Fibroblast of skin of back (primary cell): Measurements from ENCODE around the gene ASB6.

Experiments used
- DNase-seq: peaks from one replicate; pipeline ENCODE4 v3.0.0-alpha.2; 2013

The ASB6 gene

DNA sequence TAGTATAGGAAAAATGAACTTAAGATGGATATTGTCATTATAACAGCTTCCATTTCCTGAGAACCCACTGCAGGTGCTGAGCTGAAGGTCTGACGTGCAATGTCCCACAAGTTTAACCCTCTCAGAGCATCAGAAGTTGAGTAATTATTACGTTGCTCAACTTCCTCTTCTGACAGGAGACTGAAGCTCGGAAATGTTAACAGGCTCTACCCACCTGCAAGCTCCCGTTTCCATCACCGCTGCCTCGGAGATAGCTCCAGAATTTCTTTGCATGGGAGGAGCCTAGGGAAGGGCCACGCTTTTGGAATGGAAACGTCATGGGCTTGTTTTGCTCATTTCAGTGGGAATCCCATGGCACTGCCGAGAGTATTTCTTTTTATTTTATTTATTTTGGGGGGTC lies 17.0 kb downstream of the ASB6 start:
- no peak for DNase-seq

DNA sequence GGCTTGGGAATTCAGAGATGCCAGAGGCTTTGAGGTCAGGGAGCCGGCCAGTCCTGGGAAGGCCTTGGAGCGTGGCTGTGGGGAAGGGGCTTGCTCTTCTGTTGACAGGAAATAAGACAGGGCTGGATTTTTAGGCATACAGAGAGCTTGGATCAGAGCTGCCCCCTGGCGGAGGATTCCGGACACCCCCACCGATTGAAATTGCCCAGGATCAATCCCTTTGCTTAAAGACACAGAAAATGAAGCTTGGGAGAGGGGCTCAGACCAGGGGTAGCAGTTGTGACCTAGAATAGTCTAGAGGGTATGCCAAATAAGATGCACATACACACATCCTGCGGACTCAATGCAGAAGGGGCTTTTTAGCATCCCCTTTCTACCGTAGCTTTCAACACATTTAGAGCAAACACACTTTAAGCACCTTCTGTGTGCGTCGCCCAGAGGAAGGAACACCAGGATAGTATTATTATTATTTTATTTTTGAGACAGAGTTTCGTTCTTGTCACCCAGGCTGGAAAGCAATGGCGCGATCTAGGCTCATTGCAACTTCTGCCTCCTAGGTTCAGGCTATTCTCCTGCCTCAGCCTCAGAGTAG lies 17.7 kb downstream of the ASB6 start:
- peak; percentile 59 for DNase-seq

DNA sequence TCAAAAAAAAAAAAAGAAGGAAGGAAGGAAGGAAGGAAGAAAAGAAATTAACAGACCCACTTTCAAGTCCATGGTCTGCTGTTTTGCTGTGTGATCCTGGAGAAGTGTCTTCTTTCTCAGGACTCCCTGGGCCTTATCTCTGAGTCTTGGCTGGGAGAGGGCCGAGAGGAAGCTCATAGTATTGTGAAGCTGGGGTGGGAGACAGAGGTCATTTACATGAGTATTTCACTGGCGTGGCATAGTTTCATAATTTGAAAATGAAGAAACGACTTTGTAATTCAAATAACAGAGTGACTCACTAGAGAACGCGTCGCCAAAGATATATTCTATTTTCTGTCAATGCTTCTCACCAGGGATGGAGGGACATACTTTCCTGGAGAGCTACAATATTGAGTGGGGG lies 18.6 kb downstream of the ASB6 start:
- peak; percentile 84 for DNase-seq

DNA sequence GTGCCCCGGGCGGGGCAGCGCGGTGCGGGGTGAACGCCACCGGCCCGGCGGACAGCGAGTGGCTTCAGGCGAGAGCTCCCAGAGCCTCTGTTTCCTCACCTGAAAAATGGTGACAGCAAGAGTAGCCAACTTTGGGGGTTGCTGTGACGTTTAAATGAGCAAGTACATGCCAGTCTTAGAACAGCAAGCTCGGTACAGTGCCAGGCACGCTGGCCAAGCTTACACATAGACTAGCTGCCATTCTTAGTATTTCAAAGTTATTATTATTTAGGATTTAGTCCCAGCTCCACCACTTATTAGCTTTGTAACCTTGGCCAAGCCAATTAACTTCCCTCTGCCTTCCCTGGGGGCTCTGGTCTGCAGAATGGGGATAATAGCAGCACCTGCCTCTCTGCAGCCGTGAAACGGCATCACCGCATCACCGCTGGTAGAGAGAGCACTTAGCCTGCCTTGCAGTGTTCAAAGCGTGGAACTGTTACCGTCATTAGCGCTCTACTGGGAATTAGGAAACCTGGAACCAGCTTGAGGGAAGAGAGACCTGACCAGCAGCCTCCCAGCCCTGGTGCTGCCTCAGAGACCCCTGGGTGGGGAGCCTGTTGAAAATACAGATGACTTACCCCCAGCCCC lies 21.2 kb downstream of the ASB6 start, which contains the start of gene C9orf50:
Gene C9orf50 (minus strand): TSS at position 433 of the 627 bp plus-strand sequence. CDS start 527 bp downstream, outside the sequence.
- no peak for DNase-seq

DNA sequence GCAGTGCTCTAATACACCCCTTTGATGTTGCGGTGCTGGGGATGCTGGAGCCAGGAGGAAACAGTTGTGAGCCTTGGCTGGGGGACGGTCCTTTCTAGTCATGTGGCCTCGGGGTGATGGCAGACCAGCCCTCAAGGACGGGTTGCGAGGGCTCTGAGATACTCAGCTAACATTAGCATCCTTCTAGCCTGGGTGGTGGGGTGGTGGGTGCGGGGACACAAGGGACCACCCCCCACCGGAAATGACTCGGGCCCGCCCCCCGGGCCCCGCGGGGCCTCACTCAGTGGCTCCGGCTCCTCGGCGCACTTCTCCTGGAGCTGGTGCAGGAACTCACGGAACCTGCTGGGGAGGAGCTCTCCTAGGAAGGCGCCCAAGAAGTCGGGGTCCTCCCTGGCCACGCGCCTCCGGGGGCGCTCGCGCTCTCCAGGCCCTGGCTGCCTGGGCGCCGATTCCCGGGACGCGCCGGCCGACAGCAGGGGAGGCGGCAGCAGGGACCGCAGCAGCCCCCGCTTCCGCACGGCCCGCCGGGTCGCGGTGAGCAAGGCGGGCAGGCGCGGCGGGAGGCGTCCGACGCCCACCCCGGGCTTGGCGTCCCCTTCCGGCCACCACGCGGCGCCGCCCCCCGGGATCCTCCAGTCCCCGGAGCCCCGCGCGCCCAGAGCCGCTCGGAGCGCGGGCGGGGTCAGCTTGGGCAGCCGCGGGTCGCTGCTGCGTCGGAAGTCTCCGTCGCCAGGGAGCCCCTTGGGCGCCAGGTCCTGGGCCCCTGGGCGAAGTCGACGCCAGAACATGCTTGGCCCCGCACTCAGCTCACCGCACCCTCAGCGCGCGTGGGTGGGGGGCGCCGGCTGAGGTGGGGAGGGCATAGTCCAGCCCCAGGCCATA lies 21.9 kb downstream of the ASB6 start:
- DNase-seq: no peak

DNA sequence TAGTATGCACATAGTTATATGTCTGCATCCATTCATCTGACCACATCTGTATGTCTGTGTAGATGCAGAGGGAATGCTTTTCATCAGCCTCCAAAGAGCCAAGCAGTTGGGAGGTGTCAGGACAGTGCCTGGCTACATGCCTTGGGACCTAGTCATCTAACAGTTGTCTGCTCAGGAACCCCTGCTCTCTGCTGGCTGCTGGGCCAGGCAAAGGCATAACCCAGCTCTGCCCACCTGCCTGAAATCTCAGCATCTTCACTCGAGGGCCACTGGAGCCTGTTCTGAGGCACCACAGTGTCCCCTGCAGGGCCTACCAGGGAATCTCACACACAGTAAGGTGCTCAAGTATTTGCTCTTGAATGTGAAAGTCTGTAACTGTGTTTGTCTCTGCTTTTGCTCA lies 24.8 kb downstream of the ASB6 start:
- DNase-seq: peak; percentile 78

DNA sequence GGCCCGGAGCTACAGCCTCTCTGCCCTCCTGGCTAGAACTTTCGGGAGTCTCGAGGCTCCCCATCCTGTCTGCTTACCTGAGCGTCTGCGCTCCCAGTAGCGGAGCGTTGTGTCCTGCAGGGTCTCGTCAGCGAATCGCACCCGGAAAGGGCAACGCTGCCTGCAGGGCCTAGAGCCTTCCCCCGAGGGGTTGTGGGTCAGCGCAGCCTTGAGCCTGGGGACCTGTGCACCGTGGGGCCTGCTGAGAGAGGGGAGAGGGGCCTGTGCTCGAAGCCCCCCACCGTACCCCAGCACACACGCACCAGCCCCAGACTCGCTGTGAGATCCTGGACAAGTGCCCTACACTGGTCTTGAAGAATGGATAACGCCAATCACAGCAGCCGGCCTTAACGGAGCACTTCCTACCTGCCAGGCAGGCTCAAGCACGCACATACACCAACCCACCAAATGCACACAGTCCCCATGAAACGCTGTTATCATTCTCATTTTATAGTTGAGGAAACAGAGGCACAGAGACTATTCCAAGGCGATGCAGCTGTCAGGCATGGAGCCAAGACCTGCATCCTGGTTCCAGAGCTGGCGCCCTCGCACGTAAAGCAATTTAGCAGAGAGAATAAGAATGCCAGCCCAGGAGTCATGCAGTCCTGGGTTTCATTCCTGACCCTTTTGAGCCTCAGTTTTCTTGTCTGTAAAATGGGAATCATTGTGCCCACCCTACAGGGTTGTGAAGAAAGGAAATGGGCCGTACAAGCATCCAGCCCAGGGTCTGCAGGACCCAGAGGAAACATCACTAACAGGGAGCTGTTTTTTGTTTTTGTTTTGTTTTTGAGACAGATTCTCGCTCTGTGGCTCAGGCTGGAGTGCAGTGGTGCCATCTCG lies 26.3 kb downstream of the ASB6 start:
- no peak for DNase-seq

DNA sequence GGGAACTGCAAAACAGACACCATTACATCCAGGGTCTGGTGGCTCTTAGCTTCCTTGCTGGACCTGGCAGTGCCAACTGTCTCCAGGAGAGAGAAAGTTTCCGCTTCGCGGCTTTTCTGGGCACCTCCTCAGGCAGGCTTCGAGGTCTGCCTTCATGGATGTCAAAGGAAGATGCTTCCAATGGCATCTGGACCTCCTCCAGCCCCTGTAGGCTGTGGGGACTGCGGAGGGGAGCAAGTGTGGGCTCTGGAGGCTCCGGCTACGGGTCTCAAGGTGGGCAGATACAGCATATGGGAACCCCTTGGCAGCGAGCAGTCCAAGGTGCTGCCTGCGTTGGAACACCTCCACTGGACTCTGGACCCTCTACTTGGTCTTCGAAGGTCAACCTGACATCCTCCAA lies 27.0 kb downstream of the ASB6 start:
- DNase-seq: no peak

DNA sequence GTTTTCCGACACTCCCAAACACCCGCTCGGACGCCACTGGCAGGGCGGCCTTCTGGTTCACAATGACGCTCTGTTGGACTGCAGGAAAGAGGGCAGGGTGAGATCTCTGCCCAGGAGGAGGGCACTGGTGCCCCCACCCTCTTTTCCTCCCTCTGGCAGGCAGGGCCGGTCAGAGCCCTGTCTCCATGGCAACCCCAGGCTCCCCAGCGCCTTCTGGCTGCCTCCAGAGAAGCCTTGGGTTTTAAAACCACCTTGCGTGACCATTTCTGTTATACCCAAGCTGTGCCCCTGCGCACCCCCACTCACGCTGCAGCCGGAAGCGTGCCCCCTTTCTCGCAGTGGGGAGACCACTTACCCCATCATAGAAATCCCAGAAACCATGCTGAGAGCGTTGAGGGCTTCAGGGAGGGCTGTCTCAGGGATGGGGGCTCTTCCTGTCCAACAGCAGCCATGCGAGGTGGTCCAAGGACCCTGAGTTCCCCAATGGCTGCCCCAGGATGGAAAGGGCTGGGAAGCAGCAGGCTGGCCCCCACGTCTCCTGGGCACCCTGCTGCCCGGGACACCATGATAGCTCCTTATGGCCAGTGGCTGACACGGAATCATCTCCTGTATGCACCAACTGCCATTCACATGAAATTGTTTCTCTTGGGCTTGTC lies 28.3 kb downstream of the ASB6 start:
- DNase-seq: no peak

DNA sequence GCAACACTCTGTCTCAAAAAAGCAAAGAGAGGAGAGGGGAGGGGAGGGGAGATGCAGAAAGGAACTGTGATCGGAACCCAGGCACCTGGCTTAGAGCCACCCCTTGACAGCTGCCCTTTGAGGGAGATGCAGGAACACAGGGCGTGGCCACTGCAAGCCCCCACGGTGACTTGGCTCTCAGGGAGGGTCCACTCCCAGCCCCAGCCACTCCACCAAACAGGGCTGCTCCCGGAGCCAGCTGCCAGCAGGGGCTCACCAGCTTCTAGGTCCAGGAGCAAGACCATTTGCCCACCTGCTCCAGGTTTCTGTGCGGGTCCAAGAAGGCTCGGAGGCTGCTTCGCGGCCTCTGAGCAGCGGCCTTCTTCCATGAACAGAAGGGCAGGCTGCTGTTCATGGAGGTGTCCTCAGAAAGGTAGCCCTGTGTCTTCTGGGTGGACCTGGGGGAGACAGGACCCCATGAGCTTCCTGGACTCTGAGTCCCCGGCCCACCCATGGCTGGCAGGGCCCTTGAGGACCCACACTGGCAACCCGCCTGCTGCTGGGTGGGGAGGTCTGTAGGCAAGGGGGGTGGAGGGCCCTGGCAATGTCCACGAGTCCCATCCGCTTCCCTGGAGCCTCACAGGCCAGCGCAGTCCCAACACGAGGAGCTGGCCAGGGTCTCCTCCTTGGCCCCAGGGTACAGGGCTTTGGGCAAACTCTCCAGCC lies 29.0 kb downstream of the ASB6 start:
- no peak for DNase-seq

DNA sequence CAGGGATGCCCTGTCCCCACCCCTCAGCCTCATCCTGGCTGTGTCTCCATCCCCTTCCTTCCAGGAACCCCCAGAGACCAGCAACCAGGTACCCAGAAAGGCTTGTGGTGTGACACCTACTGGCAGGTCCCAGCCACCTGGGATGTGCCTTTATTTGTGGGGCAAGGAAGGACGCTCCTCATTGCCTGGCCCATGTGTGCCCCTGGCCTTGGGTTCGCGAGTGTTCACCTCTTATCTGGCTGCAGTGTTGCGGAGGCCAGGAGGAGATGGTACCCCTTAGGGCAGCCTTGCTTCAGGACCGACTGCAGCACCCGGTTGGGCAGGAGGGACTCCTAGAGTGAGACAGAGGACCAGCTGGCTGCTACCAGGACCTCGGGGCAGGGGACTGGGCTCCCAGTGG lies 29.8 kb downstream of the ASB6 start:
- no peak for DNase-seq

DNA sequence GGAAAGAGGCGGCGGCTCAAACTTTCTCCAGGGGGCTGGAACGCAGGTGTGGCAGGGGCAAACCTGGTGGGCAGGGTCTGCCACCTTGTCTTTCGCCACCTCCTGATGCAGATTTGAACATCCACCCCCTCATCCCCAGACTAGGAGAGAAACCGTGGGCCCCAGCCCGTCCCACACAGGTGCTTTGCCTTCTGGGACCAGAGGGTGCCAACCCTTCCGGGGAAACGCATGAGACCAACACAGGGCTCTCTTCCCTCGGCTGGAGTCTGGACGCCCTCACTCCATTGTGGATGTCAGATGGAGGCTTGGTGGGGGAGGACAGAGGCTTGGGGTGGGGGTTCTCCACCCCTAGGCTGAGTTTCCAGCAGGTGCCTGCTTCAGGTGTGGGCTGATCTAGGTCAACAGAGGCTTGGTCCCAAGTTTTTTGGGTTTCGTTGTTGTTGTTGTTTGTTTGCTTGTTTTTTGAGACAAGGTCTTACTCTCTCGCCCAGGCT lies 30.6 kb downstream of the ASB6 start:
- DNase-seq: no peak

DNA sequence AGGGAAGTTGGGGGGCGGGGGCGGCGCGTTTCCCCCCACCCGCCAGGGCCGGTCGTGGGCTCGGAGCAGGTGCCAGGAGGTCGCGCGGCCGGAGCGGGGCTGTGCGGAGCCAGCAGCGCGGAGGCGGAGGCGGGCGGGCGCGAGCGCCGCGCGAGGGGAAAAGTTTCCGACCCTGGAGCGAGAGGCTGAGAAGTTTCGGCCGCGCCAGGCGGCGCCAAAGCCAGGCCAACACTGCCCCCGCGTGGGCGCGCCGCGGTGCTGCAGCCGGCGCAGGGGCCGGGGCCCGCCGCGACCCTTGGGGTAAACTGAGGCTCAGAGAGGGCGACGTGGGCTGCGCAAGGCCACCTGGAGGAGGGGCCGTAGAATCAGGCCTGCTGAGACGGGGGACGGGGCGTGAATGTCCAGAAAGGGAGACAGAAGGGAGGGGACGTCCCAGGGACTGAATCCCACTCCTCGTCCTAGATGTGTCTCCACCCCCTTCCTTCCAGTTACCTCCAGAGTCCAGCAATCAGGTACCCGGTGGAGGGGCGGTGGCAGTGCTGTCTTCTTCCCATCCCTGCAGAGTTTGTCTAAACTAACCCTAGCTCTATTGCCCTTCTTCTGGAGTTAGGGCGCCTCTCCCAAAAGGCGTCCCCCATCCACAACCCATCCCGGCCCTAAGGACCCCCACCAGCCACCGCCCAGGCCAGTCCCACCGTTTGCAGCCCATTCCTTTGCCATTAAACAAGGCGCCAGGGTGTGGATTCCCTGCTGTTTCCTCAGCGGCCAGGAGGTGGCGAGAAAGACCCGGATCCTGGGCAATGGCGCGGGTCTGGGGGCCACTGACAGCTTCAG lies 31.3 kb downstream of the ASB6 start:
- peak; percentile 69 for DNase-seq

DNA sequence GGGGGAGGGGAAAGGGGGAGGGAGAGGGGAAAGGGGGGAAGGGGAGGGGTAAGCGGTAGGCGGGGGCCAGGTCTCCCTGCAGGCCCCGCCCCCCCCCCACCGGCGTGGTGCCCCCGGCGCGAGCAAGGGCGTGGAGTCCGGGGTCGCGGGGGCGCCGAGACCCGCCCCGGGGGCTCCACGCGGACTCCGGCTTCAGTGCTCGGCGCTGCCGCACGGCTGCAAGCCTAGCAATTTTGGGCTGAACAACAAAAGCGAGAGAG lies 31.8 kb downstream of the ASB6 start:
- no peak for DNase-seq

DNA sequence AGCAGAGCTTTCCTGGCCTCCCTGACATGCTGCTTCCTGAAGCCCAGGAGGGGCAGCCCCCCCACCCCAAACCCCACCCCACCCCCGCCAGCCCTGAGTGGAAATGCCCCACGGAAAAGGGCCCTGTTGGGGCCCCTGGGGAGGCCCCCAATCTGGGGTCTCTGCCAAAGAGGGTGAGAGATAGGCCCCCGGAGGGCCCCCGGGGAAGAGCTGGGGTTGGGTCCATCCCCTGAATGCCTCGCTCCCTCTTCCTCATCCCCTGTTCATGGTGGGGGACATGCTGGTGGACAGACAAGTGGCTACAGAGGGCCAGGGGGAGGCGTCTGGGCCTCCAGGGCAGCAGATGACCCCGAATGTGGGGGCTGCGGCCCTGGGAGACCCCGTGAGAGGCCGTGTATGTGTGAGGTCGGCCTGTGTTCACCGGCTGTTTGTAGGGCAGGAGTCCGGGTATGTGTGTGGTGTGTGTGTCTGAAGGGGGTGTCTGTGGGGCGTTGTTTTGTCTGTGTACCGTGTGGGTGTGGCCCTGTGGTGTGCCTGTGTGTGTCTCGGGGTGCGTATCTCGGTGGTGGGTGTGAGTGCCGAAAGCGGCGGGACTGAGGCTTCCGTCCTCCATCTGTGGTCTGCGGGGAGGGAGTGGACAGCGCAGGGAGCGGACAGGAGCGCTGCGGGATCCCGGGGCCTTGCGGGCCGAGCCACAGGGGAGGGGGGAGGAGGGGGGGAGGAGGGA lies 32.3 kb downstream of the ASB6 start:
- DNase-seq: peak; percentile 54

DNA sequence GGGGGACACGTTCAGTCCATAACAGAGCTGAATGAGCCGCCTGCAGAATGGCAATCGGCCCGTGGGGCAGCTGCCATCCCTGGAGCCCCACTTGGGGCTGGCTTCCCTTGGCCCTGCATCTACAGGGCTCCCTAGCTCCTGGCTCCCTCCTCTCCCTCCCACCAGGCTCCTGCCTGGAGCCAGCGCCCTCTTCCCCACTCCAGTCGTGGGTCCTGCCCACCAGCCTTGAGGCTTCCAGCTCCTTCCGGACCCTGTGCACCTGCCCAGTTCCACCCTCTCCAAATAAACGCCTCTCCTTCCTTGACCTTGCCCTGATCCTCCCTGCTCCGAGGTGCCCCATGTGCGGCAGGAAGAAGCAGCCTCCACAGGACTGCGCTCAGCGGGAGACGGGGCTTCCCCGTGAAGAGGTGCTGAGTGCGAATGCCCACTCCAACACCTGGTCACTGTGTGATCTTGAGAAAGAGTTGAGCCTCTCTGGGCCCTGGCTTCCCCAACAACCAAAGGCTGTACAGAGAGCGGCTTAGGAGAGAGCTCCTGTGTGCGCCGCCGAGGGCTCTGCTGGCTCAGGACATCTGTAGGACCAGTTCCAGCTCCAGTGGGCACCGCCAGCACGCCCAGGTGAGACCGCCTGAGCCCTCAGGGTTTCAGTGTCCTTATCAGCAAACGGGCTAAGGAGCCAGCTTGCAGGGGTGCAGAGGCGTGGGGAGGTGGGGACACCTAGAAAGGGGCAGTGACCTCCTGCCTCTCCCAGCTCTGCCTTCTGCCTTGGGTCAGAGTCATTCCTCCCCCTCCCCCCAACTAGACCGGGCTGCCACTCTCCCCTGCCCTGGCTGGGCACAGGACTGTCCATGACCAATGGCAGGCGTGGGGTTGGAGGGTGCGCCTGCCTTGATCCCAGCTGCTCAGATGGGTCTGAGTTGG lies 33.1 kb downstream of the ASB6 start:
- no peak for DNase-seq

DNA sequence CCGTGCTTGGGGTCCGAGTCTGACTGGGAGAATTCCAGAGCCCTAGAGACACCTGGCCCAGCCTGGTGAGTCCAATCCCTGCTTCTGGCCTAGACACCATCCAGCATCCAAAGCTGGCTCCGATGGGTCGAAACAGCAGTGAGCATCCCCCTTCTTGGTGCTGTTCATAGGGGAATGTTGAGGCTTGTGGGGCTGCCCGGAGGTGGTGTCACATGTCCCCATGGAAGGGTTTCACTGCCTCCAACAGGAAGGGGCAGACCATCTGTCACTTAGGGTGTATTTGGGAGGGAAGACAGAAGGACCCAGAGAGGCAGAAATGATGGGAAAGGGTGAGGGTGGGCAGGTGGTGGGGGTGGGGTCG lies 34.9 kb downstream of the ASB6 start:
- no peak for DNase-seq

DNA sequence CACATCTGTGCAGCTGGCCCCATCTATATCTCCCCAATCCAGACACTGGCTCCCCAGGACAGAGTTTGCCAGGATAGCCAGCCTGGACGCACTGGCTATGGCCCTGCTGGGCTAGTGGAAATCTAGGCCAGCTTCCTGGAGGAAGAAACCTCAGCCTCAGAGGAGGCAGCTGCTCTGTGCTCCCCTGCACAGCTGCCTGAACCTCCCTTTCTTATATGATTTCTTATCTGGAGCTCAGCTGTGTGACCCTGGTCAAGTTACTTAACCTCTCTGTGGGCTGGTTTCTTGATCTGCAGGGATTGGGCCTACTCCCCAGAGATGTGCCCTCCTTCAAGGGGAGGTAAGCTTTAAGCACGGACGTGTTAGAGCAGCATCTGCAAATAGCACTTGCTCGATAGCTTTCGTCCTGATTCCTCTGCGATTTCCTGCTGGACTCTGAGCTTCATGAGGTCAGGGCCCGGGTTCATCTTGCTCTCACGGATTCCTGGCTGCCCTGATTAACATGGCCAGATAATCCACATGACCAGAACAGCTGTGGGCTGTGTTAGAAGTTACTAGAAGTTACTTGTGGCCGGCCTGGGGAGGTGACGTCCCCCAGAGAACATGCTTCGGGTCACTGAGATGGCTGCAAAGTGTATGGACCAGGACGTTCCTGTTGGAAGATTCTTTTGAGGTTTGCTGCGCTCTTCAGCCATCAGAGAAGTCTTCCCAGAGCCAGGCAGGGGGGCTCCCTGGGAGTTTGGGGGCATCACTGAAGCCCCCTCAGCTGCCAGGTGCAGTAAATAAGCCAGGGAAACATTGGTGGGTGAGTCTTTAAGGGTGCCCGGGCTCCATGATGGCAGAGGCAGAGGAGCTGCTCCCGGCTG lies 35.6 kb downstream of the ASB6 start:
- no peak for DNase-seq
